H9 (cell line): ENCODE data around the gene USB1. TPM values are rescaled to one million over a fixed set of nuclear protein-coding genes. Genes with fewer than 3 reads are reported as not detected.
A peak's percentile ranks its signal among the peaks of the same experiment; 100 is the strongest.

Source experiments
- DNase-seq: peaks from one replicate; pipeline ENCODE4 v3.0.0-alpha.2; 2017
- H2AFZ ChIP-seq: one replicate; pipeline ENCODE4 v1.6.1; 2013; ENCODE audit warnings: mild to moderate bottlenecking, low read length, control low read depth, moderate library complexity
- H2AK5ac ChIP-seq: 2 replicates; pipeline ENCODE4 v1.6.1; 2013; ENCODE audit warnings: low read length, control low read depth, mixed read lengths; ENCODE audit not compliant: insufficient read length
- H2BK120ac ChIP-seq: one replicate; pipeline ENCODE4 v1.6.1; 2013; ENCODE audit warnings: low read depth, mild to moderate bottlenecking, low read length, control low read depth, inconsistent platforms; ENCODE audit not compliant: poor library complexity, severe bottlenecking
- H2BK12ac ChIP-seq: 2 replicates; pipeline ENCODE4 v1.6.1; 2013; ENCODE audit warnings: low read length, control low read depth, mixed read lengths, low read depth; ENCODE audit not compliant: insufficient read length
- H2BK15ac ChIP-seq: 2 replicates; pipeline ENCODE4 v1.6.1; 2013; ENCODE audit warnings: low read depth, low read length, control low read depth
- H2BK20ac ChIP-seq: one replicate; pipeline ENCODE4 v1.6.1; 2013; ENCODE audit warnings: low read depth, mild to moderate bottlenecking, low read length, control low read depth, inconsistent platforms; ENCODE audit not compliant: poor library complexity, severe bottlenecking
- H2BK5ac ChIP-seq: 2 replicates; pipeline ENCODE4 v1.6.1; 2013; ENCODE audit warnings: low read length, control low read depth, mixed read lengths; ENCODE audit not compliant: insufficient read length
- H3K14ac ChIP-seq: 2 replicates; pipeline ENCODE4 v1.6.1; 2013; ENCODE audit warnings: low read length, control low read depth; ENCODE audit not compliant: insufficient read depth
- H3K18ac ChIP-seq: 2 replicates; pipeline ENCODE4 v1.6.1; 2013; ENCODE audit warnings: low read depth, mild to moderate bottlenecking, mixed read lengths, low read length, control low read depth; ENCODE audit not compliant: insufficient read length
- H3K23ac ChIP-seq: 2 replicates; pipeline ENCODE4 v1.6.1; 2013; ENCODE audit warnings: low read length, control low read depth, mixed read lengths, low read depth; ENCODE audit not compliant: insufficient read length
- H3K23me2 ChIP-seq: 2 replicates; pipeline ENCODE4 v1.6.1; 2013; ENCODE audit warnings: low read depth, mild to moderate bottlenecking, mixed read lengths, low read length, control low read depth; ENCODE audit not compliant: insufficient read length, poor library complexity, severe bottlenecking
- H3K27ac ChIP-seq: 2 replicates; pipeline ENCODE4 v1.5.1; 2013; ENCODE audit warnings: low read length, control low read depth, mixed read lengths, low read depth; ENCODE audit not compliant: insufficient read length
- H3K27me3 ChIP-seq: 2 replicates; pipeline ENCODE4 v1.6.1; 2013; ENCODE audit warnings: low read length, control low read depth, inconsistent platforms; ENCODE audit not compliant: insufficient read depth
- H3K4ac ChIP-seq: 2 replicates; pipeline ENCODE4 v1.6.1; 2013; ENCODE audit warnings: low read depth, mild to moderate bottlenecking, control low read depth, inconsistent platforms, low read length, moderate library complexity
- H3K4me1 ChIP-seq: 2 replicates; pipeline ENCODE4 v1.6.1; 2013; ENCODE audit warnings: low read length, control low read depth, inconsistent platforms; ENCODE audit not compliant: insufficient read depth
- H3K4me2 ChIP-seq: 2 replicates; pipeline ENCODE4 v1.6.1; 2013; ENCODE audit warnings: low read length, control low read depth, mixed read lengths; ENCODE audit not compliant: insufficient read length, insufficient read depth
- H3K56ac ChIP-seq: 2 replicates; pipeline ENCODE4 v1.6.1; 2013; ENCODE audit warnings: low read depth, mild to moderate bottlenecking, mixed read lengths, low read length, control low read depth; ENCODE audit not compliant: insufficient read length
- H3K79me1 ChIP-seq: 2 replicates; pipeline ENCODE4 v1.6.1; 2013; ENCODE audit warnings: low read depth, mild to moderate bottlenecking, moderate library complexity, low read length, control low read depth, inconsistent platforms; ENCODE audit not compliant: insufficient read depth, poor library complexity, severe bottlenecking
- H3K79me2 ChIP-seq: 2 replicates; pipeline ENCODE4 v1.6.1; 2013; ENCODE audit warnings: low read length, control low read depth, inconsistent platforms; ENCODE audit not compliant: insufficient read depth
- H3K9ac ChIP-seq: 2 replicates; pipeline ENCODE4 v1.6.1; 2013; ENCODE audit warnings: low read length, control low read depth, mixed read lengths; ENCODE audit not compliant: insufficient read length; ENCODE audit errors: extremely low read depth
- H3K9me3 ChIP-seq: one replicate; pipeline ENCODE4 v1.6.1; 2013; ENCODE audit warnings: low read depth, low read length, inconsistent platforms; ENCODE audit not compliant: control insufficient read depth
- H3T11ph ChIP-seq: one replicate; pipeline ENCODE4 v1.6.1; 2013; ENCODE audit warnings: mild to moderate bottlenecking, low read length, control low read depth, inconsistent platforms
- H4K20me1 ChIP-seq: one replicate; pipeline ENCODE4 v1.6.1; 2013; ENCODE audit not compliant: control insufficient read depth, insufficient read length, insufficient read depth
- H4K5ac ChIP-seq: 2 replicates; pipeline ENCODE4 v1.6.1; 2013; ENCODE audit warnings: low read depth, mild to moderate bottlenecking, mixed read lengths, low read length, control low read depth; ENCODE audit not compliant: insufficient read length
- H4K8ac ChIP-seq: replicated peaks from 2 replicates; pipeline ENCODE4 v1.6.1; 2013; ENCODE audit warnings: low read length, control low read depth, mixed read lengths, low read depth; ENCODE audit not compliant: insufficient read length
- H4K91ac ChIP-seq: 2 replicates; pipeline ENCODE4 v1.6.1; 2013; ENCODE audit warnings: low read depth, mild to moderate bottlenecking, moderate library complexity, mixed read lengths, low read length, control low read depth; ENCODE audit not compliant: insufficient read length
- H3K27ac Mint-ChIP-seq, 3 experiments: 2 replicates in 2 of 3; 3 replicates in 1 of 3; pipeline ENCODE4 v1.8.0; 2020 to 2021; ENCODE audit warnings: mixed read lengths in 3 of 3, mild to moderate bottlenecking in 1 of 3, moderate library complexity in 1 of 3
- H3K27me3 Mint-ChIP-seq: 2 replicates; pipeline ENCODE4 v1.8.0; 2021; ENCODE audit warnings: low read depth, mild to moderate bottlenecking, moderate library complexity, mixed read lengths
- H3K36me3 Mint-ChIP-seq, 3 experiments: 2 replicates in 2 of 3; 3 replicates in 1 of 3; pipeline ENCODE4 v1.8.0; 2020 to 2021; ENCODE audit warnings: low read depth in 3 of 3, mixed read lengths in 3 of 3; ENCODE audit not compliant: insufficient read depth in 1 of 3
- H3K4me1 Mint-ChIP-seq, 2 experiments: 2 replicates each; pipeline ENCODE4 v1.8.0; 2020; ENCODE audit warnings: mixed read lengths in 2 of 2
- H3K4me3 Mint-ChIP-seq, 2 experiments: 2 replicates in 1 of 2; 3 replicates in 1 of 2; pipeline ENCODE4 v1.8.0; 2020 to 2021; ENCODE audit warnings: mild to moderate bottlenecking in 2 of 2, mixed read lengths in 2 of 2, moderate library complexity in 1 of 2
- H3K9me3 Mint-ChIP-seq, 2 experiments: 2 replicates in 1 of 2; 3 replicates in 1 of 2; pipeline ENCODE4 v1.8.0; 2020; ENCODE audit warnings: mild to moderate bottlenecking in 2 of 2, mixed read lengths in 2 of 2, moderate library complexity in 1 of 2
- CTCF ChIP-seq: fragments of 200-600 bp; sonication (generic); conservative IDR thresholded peaks from 3 replicates; pipeline ENCODE4 v1.8.0; 2021; ENCODE audit warnings: antibody characterized with exemption, mild to moderate bottlenecking
- WGBS: extraction: QIAGEN DNeasy Blood & Tissue Kit; methylation state at CpG from one replicate; pipeline ENCODE4 v1.1.7; 2013; ENCODE audit warnings: missing lambda C conversion rate, low lambda C conversion rate, mixed read lengths; ENCODE audit not compliant: insufficient read length; ENCODE audit errors: extremely low coverage; 5-methylcytosine and 5-hydroxymethylcytosine counted together
- total RNA-seq: library from RNA; stranded (reverse); gene quantifications from 2 replicates; pipeline ENCODE4 v1.2.1, GENCODE V29; 2021

USB1 gene
- total RNA-seq, 1 experiment from 2014 or later: 65.0 TPM

- Histone ChIP-seq H3K14ac (no peak overlapping the region), H3K27me3 (no peaks in the 10 kb centered on the region), H3K4me1 (no peaks in the 10 kb centered on the region), H4K8ac (no peak overlapping the region), H3K23ac (no peak overlapping the region), H3K4ac (no peak overlapping the region), H3K4me2 (no peak overlapping the region), H3K79me1 (no peaks in the 10 kb centered on the region), H4K20me1 (no peaks in the 10 kb centered on the region), H2AFZ (no peak overlapping the region), H3K9ac (no peak overlapping the region), H4K91ac (no peak overlapping the region), H3K23me2 (no peaks in the 10 kb centered on the region), H3K9me3 (no peaks in the 10 kb centered on the region), H3K18ac (no peak overlapping the region), H3T11ph (no peak overlapping the region), H2BK120ac (no peak overlapping the region), H2BK15ac (no peak overlapping the region), H3K79me2 (no peaks in the 10 kb centered on the region), H3K56ac (no peak overlapping the region), H4K5ac (no peak overlapping the region), H2BK20ac (no peak overlapping the region), H2AK5ac (no peak overlapping the region), H2BK12ac (no peak overlapping the region), H3K27ac (no peak overlapping the region), H2BK5ac (no peak overlapping the region)
- Mint-ChIP-seq H3K27me3 (no peaks in the 10 kb centered on the region), H3K27ac (peak overlapping the region in 2 of 3 experiments; percentile 68 to 87; a peak in 2 of 7 replicates), H3K4me3 (no peak overlapping the region), H3K9me3 (peaks cover 0 to 4% of the 10 kb centered on the region in 2 experiments; a peak in 2 of 5 replicates), H3K4me1 (peaks cover 22 to 25% of the 10 kb centered on the region in 2 experiments), H3K36me3 (peaks cover 16 to 44% (median 21%) of the 10 kb centered on the region in 3 experiments; a peak in 6 of 7 replicates)
- DNase-seq: no peak
- TF ChIP-seq CTCF: no peak
- WGBS: no CpG with 5 or more reads among the region's 3 CpGs
These were observed 10.4 kb downstream of the USB1 start for GRCh38 chr16:58011652-58012051.
